Endothelial cell of umbilical vein (primary cell): ENCODE results near the gene MINK1.

Experiments
- JUN ChIP-seq: IDR thresholded peaks from 2 replicates; pipeline ENCODE4 v1.6.1; 2011; ENCODE audit warnings: borderline replicate concordance, low read depth; ENCODE audit not compliant: insufficient read length, insufficient read depth
- POLR2AphosphoS5 ChIP-seq: IDR thresholded peaks from 2 replicates; pipeline ENCODE4 v1.6.1; 2012; ENCODE audit warnings: low read depth, mild to moderate bottlenecking, control low read depth, low read length, moderate library complexity; ENCODE audit not compliant: insufficient read depth
- TF ChIP-seq, protein P1 (sequence below), 2 donors: IDR thresholded peaks; 1 replicate in 1 of 2; 2 replicates in 1 of 2; pipeline ENCODE4 v1.5.1; 2011; ENCODE audit warnings: low read length in 2 of 2, mild to moderate bottlenecking in 2 of 2, moderate library complexity in 2 of 2, control low read depth in 1 of 2, inconsistent platforms in 1 of 2, low read depth in 1 of 2; ENCODE audit not compliant: insufficient read depth in 1 of 2; ENCODE audit errors: extremely low read depth in 1 of 2

DNA sequence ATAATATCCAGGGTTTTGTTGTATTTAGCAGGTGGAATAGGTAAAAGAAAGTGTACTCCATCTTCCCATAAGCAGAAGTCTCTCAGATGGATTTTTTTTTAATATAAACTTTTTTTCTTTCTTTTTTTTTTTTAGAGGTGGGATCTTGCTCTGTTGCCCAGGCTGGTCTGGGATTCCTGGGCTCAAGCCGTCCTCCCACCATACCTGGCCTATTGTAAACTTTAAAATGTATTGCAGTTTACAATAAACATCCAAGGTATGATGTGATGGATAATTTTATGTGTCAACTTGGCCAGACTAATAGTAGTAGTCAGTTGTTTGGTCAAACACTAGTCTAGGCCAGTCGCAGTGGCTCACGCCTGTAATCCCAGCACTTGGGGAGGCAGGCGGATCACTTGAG, 88.2 kb downstream of the MINK1 start:
- TF ChIP-seq JUN (no peak), POLR2AphosphoS5 (no peak)
- TF ChIP-seq, protein P1, sequence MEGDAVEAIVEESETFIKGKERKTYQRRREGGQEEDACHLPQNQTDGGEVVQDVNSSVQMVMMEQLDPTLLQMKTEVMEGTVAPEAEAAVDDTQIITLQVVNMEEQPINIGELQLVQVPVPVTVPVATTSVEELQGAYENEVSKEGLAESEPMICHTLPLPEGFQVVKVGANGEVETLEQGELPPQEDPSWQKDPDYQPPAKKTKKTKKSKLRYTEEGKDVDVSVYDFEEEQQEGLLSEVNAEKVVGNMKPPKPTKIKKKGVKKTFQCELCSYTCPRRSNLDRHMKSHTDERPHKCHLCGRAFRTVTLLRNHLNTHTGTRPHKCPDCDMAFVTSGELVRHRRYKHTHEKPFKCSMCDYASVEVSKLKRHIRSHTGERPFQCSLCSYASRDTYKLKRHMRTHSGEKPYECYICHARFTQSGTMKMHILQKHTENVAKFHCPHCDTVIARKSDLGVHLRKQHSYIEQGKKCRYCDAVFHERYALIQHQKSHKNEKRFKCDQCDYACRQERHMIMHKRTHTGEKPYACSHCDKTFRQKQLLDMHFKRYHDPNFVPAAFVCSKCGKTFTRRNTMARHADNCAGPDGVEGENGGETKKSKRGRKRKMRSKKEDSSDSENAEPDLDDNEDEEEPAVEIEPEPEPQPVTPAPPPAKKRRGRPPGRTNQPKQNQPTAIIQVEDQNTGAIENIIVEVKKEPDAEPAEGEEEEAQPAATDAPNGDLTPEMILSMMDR (IDR thresholded peaks at IDR 0.05; ENCODE audit: extremely low read depth in 1 of 2, insufficient read depth in 1 of 2, low read depth in 1 of 2, low read length in 2 of 2): no peak
